Sigmoid colon (tissue), 3 donors: ENCODE measurements around the gene PRKAG3.

ENCODE experiments used
- POLR2A ChIP-seq, 2 donors: fragments of 450-650 bp; IDR thresholded peaks; one replicate each; pipeline ENCODE4 v1.6.1; 2016; ENCODE audit warnings: antibody characterized with exemption in 2 of 2, mild to moderate bottlenecking in 2 of 2, moderate library complexity in 2 of 2
- TF ChIP-seq, protein P1 (sequence below), 4 experiments: fragments of 450-650 bp in 3 of 4; fragments of 200-600 bp in 1 of 4; IDR thresholded peaks; one replicate each; pipeline ENCODE4 v1.5.1; 2016 to 2019; ENCODE audit warnings: antibody characterized with exemption in 4 of 4, mild to moderate bottlenecking in 3 of 4, moderate library complexity in 2 of 4

DNA sequence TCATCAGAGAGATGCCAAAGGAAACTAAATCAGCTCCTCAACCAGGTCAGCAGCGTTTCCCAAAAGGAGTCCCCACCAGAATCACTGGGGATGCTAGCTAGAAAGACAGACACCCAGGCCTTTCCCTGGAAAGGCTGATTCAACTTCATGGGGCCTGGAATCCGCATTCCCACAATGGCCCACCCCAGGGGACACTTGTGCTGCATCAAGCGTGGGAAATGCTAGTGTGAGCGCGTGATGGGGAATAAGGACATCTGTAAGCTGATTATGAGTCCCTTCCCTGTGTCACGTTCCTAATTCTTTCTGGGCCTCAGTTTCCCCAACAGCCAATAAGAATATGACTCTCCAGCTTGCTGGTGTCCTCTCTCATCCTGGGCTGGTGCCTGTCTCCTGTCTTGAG, 46.9 kb upstream of the PRKAG3 start:
- TF ChIP-seq, protein P1, sequence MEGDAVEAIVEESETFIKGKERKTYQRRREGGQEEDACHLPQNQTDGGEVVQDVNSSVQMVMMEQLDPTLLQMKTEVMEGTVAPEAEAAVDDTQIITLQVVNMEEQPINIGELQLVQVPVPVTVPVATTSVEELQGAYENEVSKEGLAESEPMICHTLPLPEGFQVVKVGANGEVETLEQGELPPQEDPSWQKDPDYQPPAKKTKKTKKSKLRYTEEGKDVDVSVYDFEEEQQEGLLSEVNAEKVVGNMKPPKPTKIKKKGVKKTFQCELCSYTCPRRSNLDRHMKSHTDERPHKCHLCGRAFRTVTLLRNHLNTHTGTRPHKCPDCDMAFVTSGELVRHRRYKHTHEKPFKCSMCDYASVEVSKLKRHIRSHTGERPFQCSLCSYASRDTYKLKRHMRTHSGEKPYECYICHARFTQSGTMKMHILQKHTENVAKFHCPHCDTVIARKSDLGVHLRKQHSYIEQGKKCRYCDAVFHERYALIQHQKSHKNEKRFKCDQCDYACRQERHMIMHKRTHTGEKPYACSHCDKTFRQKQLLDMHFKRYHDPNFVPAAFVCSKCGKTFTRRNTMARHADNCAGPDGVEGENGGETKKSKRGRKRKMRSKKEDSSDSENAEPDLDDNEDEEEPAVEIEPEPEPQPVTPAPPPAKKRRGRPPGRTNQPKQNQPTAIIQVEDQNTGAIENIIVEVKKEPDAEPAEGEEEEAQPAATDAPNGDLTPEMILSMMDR (IDR thresholded peaks at IDR 0.05) = no peak
- TF ChIP-seq POLR2A (IDR thresholded peaks at IDR 0.05) = no peak
